Loucy (cell line): ENCODE measurements around the gene RPL22L1.

Experiments
- H2AFZ ChIP-seq: fragments of 200-600 bp; sonication (generic); 2 replicates; pipeline ENCODE4 v1.6.0; 2016; ENCODE audit warnings: antibody characterized with exemption, mild to moderate bottlenecking, low read length, moderate library complexity
- H3F3A ChIP-seq: fragments of 200-600 bp; 2 replicates; pipeline ENCODE4 v1.6.0; 2016; ENCODE audit warnings: antibody characterized with exemption, low read depth, mild to moderate bottlenecking
- H3K27me3 ChIP-seq: fragments of 200-600 bp; sonication (generic); 2 replicates; pipeline ENCODE4 v1.6.1; 2014; ENCODE audit warnings: low read length, mild to moderate bottlenecking; ENCODE audit not compliant: insufficient read depth, poor library complexity, severe bottlenecking
- H3K36me3 ChIP-seq: fragments of 200-600 bp; sonication (generic); 2 replicates; pipeline ENCODE4 v1.6.1; 2016; ENCODE audit warnings: low read length; ENCODE audit not compliant: insufficient read depth
- H3K4me1 ChIP-seq: fragments of 200-600 bp; sonication (generic); 2 replicates; pipeline ENCODE4 v1.5.1; 2014; ENCODE audit warnings: low read length, mild to moderate bottlenecking; ENCODE audit not compliant: insufficient read depth, poor library complexity, severe bottlenecking
- H3K4me2 ChIP-seq: fragments of 200-600 bp; sonication (generic); 2 replicates; pipeline ENCODE4 v1.6.0; 2014; ENCODE audit warnings: antibody characterized with exemption, low read length, low read depth, mild to moderate bottlenecking; ENCODE audit not compliant: poor library complexity, severe bottlenecking
- H3K4me3 ChIP-seq: fragments of 200-600 bp; sonication (generic); 2 replicates; pipeline ENCODE4 v1.5.1; 2014; ENCODE audit warnings: low read length, mild to moderate bottlenecking, mixed read lengths; ENCODE audit not compliant: poor library complexity, severe bottlenecking
- H3K79me2 ChIP-seq: fragments of 200-600 bp; sonication (generic); 2 replicates; pipeline ENCODE4 v1.6.1; 2014; ENCODE audit warnings: low read length; ENCODE audit not compliant: insufficient read depth
- H3K9ac ChIP-seq: fragments of 200-600 bp; sonication (generic); 2 replicates; pipeline ENCODE4 v1.6.0; 2014; ENCODE audit warnings: mild to moderate bottlenecking, low read depth, low read length, moderate library complexity; ENCODE audit not compliant: poor library complexity, severe bottlenecking
- H3K9me2 ChIP-seq: fragments of 200-600 bp; sonication (generic); replicated peaks from 2 replicates; pipeline ENCODE4 v1.6.1; 2016; ENCODE audit warnings: low read depth, low read length, mixed read lengths
- H3K9me3 ChIP-seq: fragments of 200-600 bp; sonication (generic); 2 replicates; pipeline ENCODE4 v1.6.1; 2014; ENCODE audit warnings: mild to moderate bottlenecking, antibody characterized with exemption, low read length, low read depth; ENCODE audit not compliant: insufficient read depth
- H4K20me1 ChIP-seq: fragments of 200-600 bp; sonication (generic); 2 replicates; pipeline ENCODE4 v1.6.0; 2014; ENCODE audit warnings: antibody characterized with exemption, low read length, mild to moderate bottlenecking; ENCODE audit not compliant: insufficient read depth, poor library complexity, severe bottlenecking
- EZH2phosphoT487 ChIP-seq: fragments of 200-600 bp; IDR thresholded peaks from 2 replicates; pipeline ENCODE4 v1.6.1; 2018; ENCODE audit warnings: antibody characterized with exemption, mild to moderate bottlenecking, moderate library complexity, borderline replicate concordance
- TF ChIP-seq, protein P1 (sequence below): fragments of 200-600 bp; sonication (generic); conservative IDR thresholded peaks from 2 replicates; pipeline ENCODE4 v1.5.1; 2014; ENCODE audit warnings: mild to moderate bottlenecking, antibody characterized with exemption, low read length

RPL22L1 gene

DNA sequence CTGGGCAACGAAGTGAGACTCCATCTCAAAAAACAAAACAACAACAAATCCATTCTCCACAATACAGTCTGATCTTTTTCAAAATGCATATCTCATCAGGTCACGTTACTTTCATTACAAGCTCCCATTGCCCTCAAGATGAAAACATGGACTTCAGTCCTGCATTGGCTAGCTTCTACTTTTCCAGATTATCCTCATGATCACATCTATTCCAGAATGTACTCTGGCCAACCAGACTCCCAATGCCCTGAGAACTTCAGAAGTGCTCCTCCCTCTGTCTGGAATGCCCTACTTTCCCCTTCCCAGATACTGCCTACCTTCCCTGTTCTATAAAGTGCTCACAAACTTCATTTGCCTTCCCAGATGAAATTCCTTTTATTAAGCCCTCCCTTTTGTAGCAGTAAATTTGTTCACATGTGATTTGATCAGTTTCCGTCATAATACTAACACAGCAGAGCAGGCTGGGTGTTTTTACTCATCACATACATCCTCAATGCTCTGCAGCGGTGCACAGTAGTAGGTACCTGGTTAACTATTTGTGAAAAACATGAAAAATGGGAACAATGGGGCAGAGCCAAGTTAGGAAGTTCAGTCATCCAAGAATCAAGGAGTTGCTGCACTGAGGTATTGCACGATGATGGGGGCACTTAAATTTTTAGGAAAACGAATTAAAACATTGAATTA is 5.3 kb downstream of the RPL22L1 start:
- H3K9me2 ChIP-seq = no peaks in the 10 kb centered on the region
- no peaks in the 10 kb centered on the region for H3K27me3 ChIP-seq
- peaks cover 35% of the 10 kb centered on the region for H3K36me3 ChIP-seq
- H3K9ac ChIP-seq = no peak overlapping the region
- H3K4me3 ChIP-seq = no peak overlapping the region
- H3K79me2 ChIP-seq = peaks cover 40% of the 10 kb centered on the region
- H2AFZ ChIP-seq = no peak overlapping the region
- H3K4me2 ChIP-seq = peak overlapping the region; percentile 96
- H3F3A ChIP-seq = peaks cover 4% of the 10 kb centered on the region
- TF ChIP-seq EZH2phosphoT487 = no peak
- TF ChIP-seq, protein P1, sequence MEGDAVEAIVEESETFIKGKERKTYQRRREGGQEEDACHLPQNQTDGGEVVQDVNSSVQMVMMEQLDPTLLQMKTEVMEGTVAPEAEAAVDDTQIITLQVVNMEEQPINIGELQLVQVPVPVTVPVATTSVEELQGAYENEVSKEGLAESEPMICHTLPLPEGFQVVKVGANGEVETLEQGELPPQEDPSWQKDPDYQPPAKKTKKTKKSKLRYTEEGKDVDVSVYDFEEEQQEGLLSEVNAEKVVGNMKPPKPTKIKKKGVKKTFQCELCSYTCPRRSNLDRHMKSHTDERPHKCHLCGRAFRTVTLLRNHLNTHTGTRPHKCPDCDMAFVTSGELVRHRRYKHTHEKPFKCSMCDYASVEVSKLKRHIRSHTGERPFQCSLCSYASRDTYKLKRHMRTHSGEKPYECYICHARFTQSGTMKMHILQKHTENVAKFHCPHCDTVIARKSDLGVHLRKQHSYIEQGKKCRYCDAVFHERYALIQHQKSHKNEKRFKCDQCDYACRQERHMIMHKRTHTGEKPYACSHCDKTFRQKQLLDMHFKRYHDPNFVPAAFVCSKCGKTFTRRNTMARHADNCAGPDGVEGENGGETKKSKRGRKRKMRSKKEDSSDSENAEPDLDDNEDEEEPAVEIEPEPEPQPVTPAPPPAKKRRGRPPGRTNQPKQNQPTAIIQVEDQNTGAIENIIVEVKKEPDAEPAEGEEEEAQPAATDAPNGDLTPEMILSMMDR = no peak
- peaks cover 27% of the 10 kb centered on the region for H3K4me1 ChIP-seq
- peaks cover 31% of the 10 kb centered on the region for H4K20me1 ChIP-seq
- no peaks in the 10 kb centered on the region for H3K9me3 ChIP-seq

- peaks cover 20% of the 10 kb centered on the region for H3K4me1 ChIP-seq
- H3K9ac ChIP-seq = no peak overlapping the region
- peaks cover 31% of the 10 kb centered on the region for H3K79me2 ChIP-seq
- no peak overlapping the region for H3K4me3 ChIP-seq
- no peaks in the 10 kb centered on the region; the same call in 1 of the 2 replicates for H3F3A ChIP-seq
- no peak overlapping the region for H3K4me2 ChIP-seq
- no peaks in the 10 kb centered on the region for H3K9me2 ChIP-seq
- H4K20me1 ChIP-seq = peaks cover 31% of the 10 kb centered on the region
- H3K36me3 ChIP-seq = peaks cover 35% of the 10 kb centered on the region
- TF ChIP-seq EZH2phosphoT487 = no peak
- TF ChIP-seq, protein P1 = no peak
- no peaks in the 10 kb centered on the region for H3K27me3 ChIP-seq
- no peak overlapping the region for H2AFZ ChIP-seq
- no peaks in the 10 kb centered on the region for H3K9me3 ChIP-seq
These were observed 6.2 kb downstream of the RPL22L1 start for GRCh38 chr3:170863816-170864215.

DNA sequence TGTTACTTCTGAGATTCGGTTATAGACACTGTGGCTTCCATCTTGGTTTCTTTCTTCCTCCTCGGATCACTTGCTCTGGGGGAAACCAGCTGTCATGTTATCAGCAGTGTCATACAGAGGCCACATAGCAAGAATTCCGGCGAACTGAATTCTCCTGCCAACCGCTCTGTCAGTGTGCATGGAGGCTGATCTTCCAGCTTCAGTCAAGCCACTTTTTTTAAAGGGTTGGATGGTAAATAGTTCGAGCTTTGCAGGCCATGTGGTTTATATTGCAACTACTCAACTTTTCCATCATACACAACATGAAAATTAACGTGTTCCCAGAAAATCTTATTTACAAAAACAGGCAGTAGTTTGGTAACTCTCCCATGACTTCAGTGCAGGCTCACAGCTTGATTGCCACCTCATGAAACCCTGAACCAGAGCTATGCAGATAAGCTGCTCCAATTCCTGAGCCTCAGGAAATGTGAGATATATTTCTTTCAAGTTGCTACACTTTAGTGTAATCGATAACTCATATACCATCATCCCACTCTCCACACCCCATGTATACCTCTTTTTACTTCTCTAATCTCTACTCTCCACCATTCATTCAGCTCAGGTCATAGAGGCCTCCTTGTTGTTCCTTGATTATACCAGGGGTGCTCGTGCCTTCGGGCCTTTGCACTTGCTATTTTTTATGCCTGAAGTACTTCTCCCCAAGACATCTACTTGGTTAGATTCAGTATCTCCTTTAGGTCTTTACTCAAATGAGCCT is 7.2 kb downstream of the RPL22L1 start:
- no peaks in the 10 kb centered on the region for H3K9me2 ChIP-seq
- no peak overlapping the region for H3K4me3 ChIP-seq
- peaks cover 21% of the 10 kb centered on the region for H3K79me2 ChIP-seq
- H3K4me2 ChIP-seq = no peak overlapping the region
- no peak overlapping the region for H3K9ac ChIP-seq
- no peaks in the 10 kb centered on the region; the same call in 1 of the 2 replicates for H3F3A ChIP-seq
- peaks cover 21% of the 10 kb centered on the region for H4K20me1 ChIP-seq
- H3K4me1 ChIP-seq = peaks cover 12% of the 10 kb centered on the region
- H3K36me3 ChIP-seq = peaks cover 32% of the 10 kb centered on the region
- H3K9me3 ChIP-seq = no peaks in the 10 kb centered on the region
- no peak overlapping the region for H2AFZ ChIP-seq
- no peaks in the 10 kb centered on the region for H3K27me3 ChIP-seq
- TF ChIP-seq, protein P1 = no peak
- TF ChIP-seq EZH2phosphoT487 = no peak
